Measurements from ENCODE around the gene CRY1. TPM values are rescaled to one million over a fixed set of nuclear protein-coding genes. Genes with fewer than 3 reads are reported as not detected.

Gene CRY1
- total RNA-seq (2014; rRNA removed; shearing (Covaris generic)), result 36.8 and 38.4 TPM in 2 replicates

- DNase-seq (ENCODE audit: low read depth in 1 of 2, low spot score in 2 of 2), result peak; percentile 96 to 99
- no peaks in the 10 kb centered on the region for H3K9me3 ChIP-seq (replicated peaks)
- peaks cover 6% of the 10 kb centered on the region; the same call in 1 of the 2 replicates for H3K36me3 ChIP-seq
- H3K4me1 ChIP-seq (replicated peaks), result peaks cover 21% of the 10 kb centered on the region
- H3K4me3 ChIP-seq, result peak within 1 kb of the TSS; percentile 66
- H3K27ac ChIP-seq, result peak within 1 kb of the TSS; percentile 95
- no peaks in the 10 kb centered on the region for H3K27me3 ChIP-seq (replicated peaks)
Observed at GRCh38 chr12:107093417-107094182, at the start of gene CRY1. TSS of gene CRY1 (minus strand) at chr12:107093549. CDS start at chr12:107092961, 588 bp downstream.

GRCh38 chr12:107139787-107140186 lies 46.4 kb upstream of the CRY1 start:
- Histone ChIP-seq H3K27ac (no peak overlapping the region), H3K4me3 (no peak overlapping the region), H3K27me3 (replicated peaks) (no peaks in the 10 kb centered on the region), H3K36me3 (no peaks in the 10 kb centered on the region), H3K4me1 (replicated peaks) (no peaks in the 10 kb centered on the region), H3K9me3 (replicated peaks) (no peaks in the 10 kb centered on the region)
- DNase-seq (ENCODE audit: low read depth in 1 of 2, low spot score in 2 of 2), result no peak

GRCh38 chr12:107138990-107139389 lies 45.6 kb upstream of the CRY1 start:
- Histone ChIP-seq H3K4me1 (replicated peaks) (no peaks in the 10 kb centered on the region), H3K27me3 (replicated peaks) (no peaks in the 10 kb centered on the region), H3K4me3 (no peak overlapping the region), H3K27ac (no peak overlapping the region), H3K36me3 (no peaks in the 10 kb centered on the region), H3K9me3 (replicated peaks) (no peaks in the 10 kb centered on the region)
- no peak for DNase-seq (ENCODE audit: low read depth in 1 of 2, low spot score in 2 of 2)

- DNase-seq (ENCODE audit: low read depth in 1 of 2, low spot score in 2 of 2), result no peak
- Histone ChIP-seq H3K27ac (no peak overlapping the region), H3K4me1 (replicated peaks) (no peaks in the 10 kb centered on the region), H3K9me3 (replicated peaks) (no peaks in the 10 kb centered on the region), H3K4me3 (no peak overlapping the region), H3K27me3 (replicated peaks) (no peaks in the 10 kb centered on the region), H3K36me3 (no peaks in the 10 kb centered on the region)
Observed at GRCh38 chr12:107135177-107135576, 41.8 kb upstream of the CRY1 start.

- no peak for DNase-seq (ENCODE audit: low read depth in 1 of 2, low spot score in 2 of 2)
- no peak overlapping the region for H3K4me3 ChIP-seq
Observed at GRCh38 chr12:107134558-107134957, 41.2 kb upstream of the CRY1 start.

GRCh38 chr12:107133462-107133861 lies 40.1 kb upstream of the CRY1 start:
- Histone ChIP-seq H3K4me1 (replicated peaks) (no peaks in the 10 kb centered on the region), H3K4me3 (no peak overlapping the region), H3K27ac (no peak overlapping the region), H3K27me3 (replicated peaks) (no peaks in the 10 kb centered on the region), H3K9me3 (replicated peaks) (no peaks in the 10 kb centered on the region), H3K36me3 (no peaks in the 10 kb centered on the region)
- no peak for DNase-seq (ENCODE audit: low read depth in 1 of 2, low spot score in 2 of 2)

More at GRCh38 chr12:107134558-107134957, 41.2 kb upstream of the CRY1 start:
- Histone ChIP-seq H3K4me1 (replicated peaks) (no peaks in the 10 kb centered on the region), H3K27ac (no peak overlapping the region), H3K36me3 (no peaks in the 10 kb centered on the region), H3K27me3 (replicated peaks) (no peaks in the 10 kb centered on the region), H3K9me3 (replicated peaks) (no peaks in the 10 kb centered on the region)

- peak in 1 of 2 experiments; percentile 53 for DNase-seq (ENCODE audit: low read depth in 1 of 2, low spot score in 2 of 2)
- no peaks in the 10 kb centered on the region for H3K9me3 ChIP-seq (replicated peaks)
- no peaks in the 10 kb centered on the region for H3K36me3 ChIP-seq
- H3K27me3 ChIP-seq (replicated peaks), result no peaks in the 10 kb centered on the region
- no peak overlapping the region for H3K4me3 ChIP-seq
- no peak overlapping the region for H3K27ac ChIP-seq
- no peaks in the 10 kb centered on the region for H3K4me1 ChIP-seq (replicated peaks)
Observed at GRCh38 chr12:107131832-107132616, 38.7 kb upstream of the CRY1 start.

- no peaks in the 10 kb centered on the region for H3K4me1 ChIP-seq (replicated peaks)
- H3K27ac ChIP-seq, result no peak overlapping the region
- H3K27me3 ChIP-seq (replicated peaks), result 0 out of 2 replicates have a peak, but pooled peaks cover 2% of the 10 kb centered on the region
- H3K4me3 ChIP-seq, result no peak overlapping the region
- no peaks in the 10 kb centered on the region for H3K9me3 ChIP-seq (replicated peaks)
- H3K36me3 ChIP-seq, result no peaks in the 10 kb centered on the region
- no peak for DNase-seq (ENCODE audit: low read depth in 1 of 2, low spot score in 2 of 2)
Observed at GRCh38 chr12:107130830-107131611, 37.7 kb upstream of the CRY1 start.

- Histone ChIP-seq H3K4me1 (replicated peaks) (no peaks in the 10 kb centered on the region), H3K27ac (no peak overlapping the region), H3K36me3 (no peaks in the 10 kb centered on the region), H3K4me3 (no peak overlapping the region), H3K9me3 (replicated peaks) (no peaks in the 10 kb centered on the region), H3K27me3 (replicated peaks) (peaks cover 12% of the 10 kb centered on the region; the same call in 1 of the 2 replicates)
- DNase-seq (ENCODE audit: low read depth in 1 of 2, low spot score in 2 of 2), result no peak
Observed at GRCh38 chr12:107129315-107129930, 36.1 kb upstream of the CRY1 start.

- no peak overlapping the region for H3K27ac ChIP-seq
- no peaks in the 10 kb centered on the region for H3K4me1 ChIP-seq (replicated peaks)
Observed at GRCh38 chr12:107127482-107128430, 34.4 kb upstream of the CRY1 start.

GRCh38 chr12:107126796-107127481 lies 33.6 kb upstream of the CRY1 start:
- no peaks in the 10 kb centered on the region for H3K4me1 ChIP-seq (replicated peaks)
- no peak overlapping the region for H3K4me3 ChIP-seq
- no peaks in the 10 kb centered on the region for H3K9me3 ChIP-seq (replicated peaks)
- no peak overlapping the region for H3K27ac ChIP-seq
- no peak for DNase-seq (ENCODE audit: low read depth in 1 of 2, low spot score in 2 of 2)
- H3K27me3 ChIP-seq (replicated peaks), result peaks cover 12% of the 10 kb centered on the region
- H3K36me3 ChIP-seq, result no peaks in the 10 kb centered on the region

More at GRCh38 chr12:107127482-107128430, 34.4 kb upstream of the CRY1 start:
- Histone ChIP-seq H3K36me3 (no peaks in the 10 kb centered on the region), H3K9me3 (replicated peaks) (no peaks in the 10 kb centered on the region), H3K27me3 (replicated peaks) (peaks cover 12% of the 10 kb centered on the region), H3K4me3 (no peak overlapping the region)
- no peak for DNase-seq (ENCODE audit: low read depth in 1 of 2, low spot score in 2 of 2)

- no peak for DNase-seq (ENCODE audit: low read depth in 1 of 2, low spot score in 2 of 2)
- no peak overlapping the region for H3K27ac ChIP-seq
Observed at GRCh38 chr12:107125833-107126232, 32.5 kb upstream of the CRY1 start.

More at GRCh38 chr12:107125833-107126232, 32.5 kb upstream of the CRY1 start:
- Histone ChIP-seq H3K9me3 (replicated peaks) (no peaks in the 10 kb centered on the region), H3K27me3 (replicated peaks) (peaks cover 14% of the 10 kb centered on the region), H3K4me3 (no peak overlapping the region), H3K36me3 (no peaks in the 10 kb centered on the region), H3K4me1 (replicated peaks) (no peaks in the 10 kb centered on the region)
